NCI-H524 treated with DMSO at 0.1 percent for 48 hours (cell line): ENCODE results near the gene CARHSP1.
"Not testable (repeated sequence)": the region's sequence is repeated elsewhere in the genome, so short reads cannot be mapped to it uniquely, and the experiment has no call there.

Experiments
- DNase-seq: peaks from one replicate; lab custom pipeline; 2025; lab: John Stamatoyannopoulos, UW

The CARHSP1 gene

DNA sequence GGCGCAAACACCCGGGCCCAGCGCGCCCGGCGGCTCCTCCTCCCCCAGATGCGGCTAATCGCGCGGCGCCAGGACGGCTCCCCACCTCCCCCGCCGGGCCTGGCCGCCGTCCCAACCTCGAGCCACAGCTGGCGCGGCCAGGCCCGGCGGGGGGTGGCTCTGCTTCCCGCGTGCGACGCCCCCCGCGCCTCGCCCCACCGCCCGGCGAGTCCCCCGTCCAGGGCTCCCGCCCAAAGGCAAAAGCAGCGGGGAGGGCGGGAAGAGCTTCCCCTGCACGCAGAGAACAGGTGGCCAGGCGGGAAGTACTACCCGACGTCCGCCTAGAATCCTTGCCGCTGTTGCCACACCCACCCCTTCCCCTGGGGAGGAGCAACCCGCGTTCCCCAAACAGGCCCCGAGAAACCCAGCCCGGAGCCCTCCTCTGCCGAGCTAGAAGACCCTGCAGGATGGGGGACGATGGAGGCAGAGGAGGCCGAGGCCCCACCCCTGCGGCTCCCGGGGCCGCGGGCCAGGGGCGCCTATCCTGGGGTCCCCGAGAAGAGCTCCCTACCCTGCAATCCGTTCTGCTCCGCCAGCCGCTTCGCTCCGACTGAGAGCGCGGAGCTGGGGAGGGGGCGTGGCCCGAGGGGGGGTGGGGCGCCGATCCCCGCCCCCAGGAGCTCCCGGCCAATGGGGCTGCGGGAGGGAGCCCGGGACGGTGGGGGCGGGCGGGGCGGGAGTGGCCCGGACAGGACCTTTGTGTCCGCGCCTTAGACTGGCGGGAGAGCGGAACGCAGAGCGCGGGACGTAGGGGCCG is at the start of gene CARHSP1:
TSS of gene CARHSP1 (minus strand) at position 591 of the 796 bp plus-strand sequence. CDS start 9,678 bp downstream, outside the sequence.
- DNase-seq, result peak; percentile 78

DNA sequence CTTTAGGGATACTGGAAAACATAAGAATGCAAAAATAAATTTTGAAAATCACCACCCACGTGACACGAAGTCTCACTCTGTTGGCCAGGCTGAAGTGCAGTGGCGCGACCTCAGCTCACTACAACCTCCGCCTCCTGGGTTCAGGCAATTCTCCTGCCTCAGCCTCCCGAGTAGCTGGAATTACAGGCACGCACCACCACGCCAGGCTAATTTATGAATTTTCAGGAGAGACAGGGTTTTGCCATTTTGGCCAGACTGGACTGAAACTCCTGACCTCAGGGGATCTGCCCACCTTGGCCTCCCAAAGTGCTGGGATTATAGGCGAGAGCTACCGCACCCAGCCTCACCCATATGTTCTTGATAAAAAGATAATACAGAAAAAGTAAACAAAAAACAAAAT is 48.5 kb upstream of the CARHSP1 start:
- not testable (repeated sequence) for DNase-seq

DNA sequence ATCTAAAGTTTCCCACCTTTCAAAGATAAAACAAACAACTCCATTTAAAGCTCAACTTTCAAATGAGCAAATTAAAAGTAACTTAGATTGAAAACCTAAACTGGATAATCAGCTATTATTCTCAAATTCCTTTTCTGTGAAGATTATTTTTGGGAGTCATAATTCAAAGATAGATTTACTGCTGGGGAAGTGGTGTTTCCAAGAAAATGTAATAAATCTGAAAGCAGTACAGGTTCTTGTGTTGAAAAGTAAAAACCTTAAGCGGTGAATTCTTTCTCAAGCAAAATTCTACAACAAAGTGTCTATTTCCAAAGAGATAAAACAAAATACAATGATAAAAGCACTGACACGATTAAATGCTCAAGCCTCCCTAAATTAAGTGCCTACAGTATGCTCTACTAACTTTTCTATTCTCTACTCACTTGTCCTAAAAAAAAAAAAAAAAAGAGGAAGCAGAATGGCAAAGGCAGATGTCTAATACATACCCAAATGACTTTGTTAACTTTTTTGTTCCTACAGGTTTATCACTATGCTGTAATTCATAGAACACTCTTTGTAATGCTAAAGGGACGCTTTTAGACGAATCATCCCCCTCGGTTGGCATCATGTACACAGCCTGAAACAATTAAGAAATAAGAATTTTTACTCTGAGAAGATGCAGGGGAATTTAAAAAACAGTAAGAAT is 47.9 kb upstream of the CARHSP1 start:
- no peak for DNase-seq

DNA sequence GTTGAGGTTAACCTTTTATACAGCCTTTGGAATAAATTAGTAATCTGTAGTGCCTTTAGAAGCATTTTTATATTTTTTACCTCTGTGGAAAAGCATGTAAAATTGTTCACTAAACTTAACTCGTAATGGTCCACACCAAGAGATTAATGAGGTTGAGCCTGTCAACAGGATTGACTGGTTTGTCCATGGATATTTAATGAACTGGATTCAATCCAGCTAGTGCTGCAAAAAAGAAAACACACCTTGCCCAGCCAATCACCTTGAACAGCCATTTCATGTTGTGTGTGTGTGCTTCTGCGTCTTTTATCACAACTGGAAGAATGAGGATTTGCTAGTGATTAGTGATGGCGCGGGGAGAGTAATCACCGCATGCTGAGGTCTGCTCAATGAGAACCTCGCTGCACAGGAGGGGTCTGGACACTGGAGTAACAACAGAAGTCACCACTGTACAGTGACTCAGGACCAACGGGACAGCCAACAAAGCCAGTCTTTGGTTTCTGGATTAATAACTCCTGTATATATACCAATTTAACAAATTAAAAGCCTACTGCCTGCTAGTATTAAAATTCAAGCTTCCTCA is 47.0 kb upstream of the CARHSP1 start:
- DNase-seq, result no peak

DNA sequence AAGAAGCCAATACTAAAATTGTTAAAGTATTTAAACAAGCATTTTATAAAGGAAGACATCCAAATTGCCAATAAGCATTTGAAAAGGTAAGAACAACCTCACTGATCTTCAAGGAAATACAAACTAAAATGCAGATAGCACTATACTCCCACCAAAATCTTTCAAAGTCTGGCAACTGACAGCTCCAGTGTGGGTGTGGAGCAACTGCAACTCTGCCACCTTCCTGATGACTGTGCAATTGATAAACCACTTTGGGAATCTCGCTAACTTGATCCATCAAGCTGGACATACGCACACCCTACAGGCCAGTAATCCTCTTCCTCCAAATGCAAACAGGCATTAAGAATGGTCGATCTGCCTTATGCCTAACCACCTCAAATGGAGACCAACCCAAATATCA is 45.3 kb upstream of the CARHSP1 start:
- no peak for DNase-seq

DNA sequence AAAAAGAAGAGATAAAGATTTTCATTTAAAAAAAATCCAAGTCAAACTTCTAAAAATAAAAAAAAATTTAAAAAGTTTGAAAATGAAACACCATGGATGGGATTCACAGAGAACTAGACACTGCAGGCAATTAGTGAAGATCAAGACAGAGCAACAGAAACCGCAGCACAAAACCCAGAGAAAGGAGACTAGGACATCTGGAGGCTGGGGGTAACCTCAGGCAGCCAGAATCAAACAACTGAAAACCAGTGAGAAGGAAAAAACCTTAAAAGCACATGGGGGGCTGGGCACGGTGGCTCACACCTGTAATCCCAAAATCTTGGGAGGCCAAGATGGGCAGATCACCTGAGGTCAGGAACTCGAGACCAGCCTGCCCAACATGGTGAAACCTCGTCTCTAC is 44.0 kb upstream of the CARHSP1 start:
- DNase-seq, result no peak

DNA sequence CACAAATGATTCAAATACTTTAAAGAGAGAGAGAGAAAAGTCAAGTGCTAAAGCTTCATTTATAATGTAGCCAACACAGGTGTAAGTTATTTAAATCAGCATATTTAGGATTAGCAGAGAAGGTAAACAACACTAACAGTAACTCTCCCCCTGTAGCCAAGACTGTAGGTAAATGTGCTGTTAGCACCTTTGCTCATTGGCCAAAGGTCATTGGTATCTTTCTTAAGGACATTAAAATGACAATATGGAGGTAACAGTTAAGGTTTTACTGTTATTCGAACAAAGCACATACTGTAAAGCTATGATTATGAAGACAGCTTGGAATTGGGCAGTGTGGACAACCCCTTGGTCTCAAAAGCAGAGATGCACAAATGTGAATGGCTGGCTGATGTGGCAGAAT is 42.0 kb upstream of the CARHSP1 start:
- DNase-seq, result no peak

DNA sequence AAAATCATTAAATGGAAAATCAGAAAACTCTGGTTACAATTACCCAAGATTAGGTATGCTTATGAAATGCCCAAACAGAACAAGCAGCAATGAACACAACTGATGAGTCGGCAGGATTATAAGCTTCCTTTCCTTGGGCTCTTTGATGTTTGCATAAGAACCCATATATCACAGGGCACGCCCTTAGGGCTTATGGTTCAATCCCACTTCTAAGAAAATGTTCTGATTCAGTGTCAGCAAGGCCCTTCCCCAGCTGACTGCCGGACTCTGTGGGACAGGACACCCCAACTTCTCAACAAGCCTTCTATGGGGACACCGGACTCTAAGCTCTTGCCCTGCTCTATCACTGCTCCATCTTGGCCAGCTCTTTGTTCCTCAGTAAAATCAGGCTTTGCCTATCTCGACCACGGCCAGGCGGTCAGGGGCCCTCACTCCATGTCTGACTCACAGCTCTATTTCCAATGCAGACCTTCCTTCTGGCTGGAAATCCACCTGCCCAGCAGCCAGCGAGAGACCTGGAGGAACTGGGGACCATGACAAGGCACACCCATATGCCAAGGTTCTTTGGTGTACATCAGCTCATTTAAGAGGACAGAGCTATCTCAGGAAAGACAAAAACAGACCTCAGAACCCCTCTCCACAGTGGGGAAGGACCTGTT is 40.1 kb upstream of the CARHSP1 start:
- DNase-seq, result no peak

DNA sequence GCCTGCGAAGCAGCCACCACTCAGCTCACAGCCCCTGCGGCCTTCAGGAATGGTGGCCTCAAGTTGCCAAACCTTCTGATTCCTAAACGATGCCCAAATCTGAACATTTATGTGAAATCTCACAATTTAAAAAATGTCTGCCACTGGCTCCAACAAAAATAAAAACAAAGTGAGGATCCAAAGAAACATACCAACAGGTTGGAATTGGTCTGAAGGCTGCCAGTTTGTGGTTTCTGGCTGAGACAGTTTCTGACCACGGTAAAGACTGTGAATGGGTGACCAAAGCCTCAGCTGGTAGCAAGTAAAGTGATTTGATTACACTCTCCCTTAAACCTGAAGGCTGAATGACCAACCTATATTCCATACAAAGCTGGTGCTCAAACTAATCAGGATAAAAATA is 38.3 kb upstream of the CARHSP1 start:
- DNase-seq, result no peak

DNA sequence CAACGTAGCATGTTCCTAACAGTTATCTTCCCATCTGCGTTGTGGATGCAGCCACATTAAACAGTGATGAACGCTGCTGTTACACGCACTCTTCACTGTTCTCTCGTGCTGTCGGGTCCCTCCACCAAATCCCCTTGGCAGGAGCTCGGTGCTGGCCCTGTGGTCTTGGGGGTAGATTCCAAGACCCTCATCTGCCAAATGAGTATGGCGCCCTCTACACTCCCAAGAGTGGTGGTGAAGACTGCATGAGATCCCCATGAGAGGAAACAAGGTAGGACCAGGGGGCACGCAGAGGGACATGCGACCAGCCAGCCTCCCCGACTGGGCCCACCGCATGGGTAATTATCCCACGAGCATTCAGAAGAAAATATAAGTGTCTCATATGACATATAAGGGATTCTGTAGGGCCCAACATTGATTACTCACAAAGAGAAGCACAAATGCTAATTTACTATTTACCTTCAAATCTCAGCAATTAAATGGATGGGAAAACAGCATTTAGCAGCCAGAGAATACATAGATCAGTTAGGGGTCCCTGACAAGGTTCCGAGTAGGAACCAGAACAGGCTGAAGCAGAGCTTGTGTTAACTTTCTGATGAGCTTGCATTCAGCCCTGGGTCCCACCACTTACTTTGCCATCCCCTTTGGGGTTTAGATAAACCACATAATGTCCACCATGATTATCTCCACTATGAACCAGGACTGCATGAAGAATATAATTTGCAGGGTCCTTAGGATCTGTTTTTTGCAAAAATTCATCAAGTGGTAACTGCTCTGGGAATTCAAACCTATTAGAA is 37.2 kb upstream of the CARHSP1 start:
- no peak for DNase-seq

DNA sequence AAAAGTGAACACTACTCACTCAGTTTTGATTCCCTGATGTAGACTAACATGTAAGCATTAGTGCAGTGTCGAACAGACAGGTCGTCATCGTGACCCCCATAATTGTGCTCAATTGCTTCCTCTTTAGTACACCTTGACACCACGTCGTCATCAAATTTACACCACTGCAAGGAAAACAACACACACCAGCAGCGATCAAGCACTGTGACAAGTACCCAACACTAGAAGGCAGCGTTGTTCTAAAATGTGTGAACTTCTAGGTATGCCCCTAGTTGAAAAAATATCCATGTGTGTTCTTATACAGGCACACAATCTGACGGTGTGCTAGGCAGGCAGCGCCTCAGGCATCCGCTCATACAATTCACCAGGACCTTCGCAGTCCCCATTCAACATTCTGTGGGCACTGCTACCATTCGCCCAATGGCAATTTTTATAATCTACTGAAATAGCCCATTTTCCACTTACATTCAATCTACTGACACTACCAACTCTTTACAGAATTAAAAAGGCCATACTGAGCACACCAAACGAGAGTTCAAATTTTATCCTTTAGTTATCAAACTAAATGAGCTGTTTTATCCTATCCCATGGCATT is 36.5 kb upstream of the CARHSP1 start:
- DNase-seq, result peak; percentile 37

DNA sequence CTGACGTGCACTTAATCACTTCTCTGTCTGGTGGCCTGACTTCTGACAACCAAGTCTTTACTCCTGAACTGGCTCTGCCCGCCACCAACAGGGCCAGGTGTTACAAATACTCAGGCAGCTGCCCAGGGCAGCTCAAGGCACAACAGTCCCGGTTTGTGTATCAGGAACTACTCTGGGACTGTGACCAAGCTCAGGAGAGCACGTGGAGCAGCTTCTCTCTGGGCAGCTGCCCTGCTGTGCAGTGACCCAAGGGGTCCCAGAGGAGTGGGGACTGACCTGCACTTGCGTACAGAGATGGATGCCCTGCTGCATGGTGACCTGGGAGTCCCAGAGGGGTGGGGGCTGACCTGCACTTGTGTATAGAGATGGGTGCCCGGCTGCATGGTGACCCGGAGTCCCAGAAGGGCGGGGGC is 35.2 kb upstream of the CARHSP1 start:
- DNase-seq, result no peak

DNA sequence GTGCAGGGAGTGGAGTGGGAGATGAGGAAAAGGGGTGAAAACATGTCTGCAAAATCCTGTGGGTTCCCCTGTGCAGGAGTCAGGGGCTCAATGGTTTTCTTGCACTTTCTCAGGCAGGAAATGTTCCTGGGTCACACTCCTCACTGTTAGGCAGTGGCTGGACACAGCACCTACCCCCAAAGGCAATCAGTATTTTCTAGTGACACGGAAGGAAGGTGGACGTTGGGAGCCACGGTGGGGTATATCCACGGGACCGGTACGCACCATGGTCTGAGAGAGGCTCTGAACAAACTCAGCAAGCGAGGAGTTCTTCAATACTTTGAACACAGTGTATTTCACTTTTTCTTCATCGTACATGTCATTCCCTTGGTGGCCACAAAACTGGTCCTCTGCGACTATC is 34.2 kb upstream of the CARHSP1 start:
- no peak for DNase-seq

DNA sequence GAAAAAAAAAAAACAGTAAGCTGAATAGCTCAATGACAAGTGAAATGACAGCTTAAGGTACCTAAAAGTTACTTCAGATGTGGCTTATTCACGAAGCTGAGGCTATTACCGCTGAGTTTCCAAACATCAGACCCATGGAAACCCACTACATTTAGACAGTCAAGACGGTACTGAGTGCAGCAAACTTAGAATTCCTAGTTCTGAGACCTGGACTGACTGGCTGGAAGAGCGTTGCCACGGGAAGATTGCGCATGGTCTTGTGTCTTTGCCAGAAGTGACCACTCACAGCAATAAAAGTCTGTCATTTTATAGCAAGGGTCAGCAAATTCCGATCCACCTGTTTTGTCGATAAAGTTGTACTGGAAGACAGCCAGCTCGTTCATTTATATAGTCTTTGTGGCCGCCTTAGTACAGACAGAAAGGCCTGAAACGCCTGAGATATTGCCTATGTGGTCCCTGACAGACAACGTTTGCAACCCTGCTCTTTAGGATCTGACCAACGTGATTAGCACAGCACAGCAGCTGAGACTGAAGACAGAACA is 32.6 kb upstream of the CARHSP1 start:
- DNase-seq, result no peak

DNA sequence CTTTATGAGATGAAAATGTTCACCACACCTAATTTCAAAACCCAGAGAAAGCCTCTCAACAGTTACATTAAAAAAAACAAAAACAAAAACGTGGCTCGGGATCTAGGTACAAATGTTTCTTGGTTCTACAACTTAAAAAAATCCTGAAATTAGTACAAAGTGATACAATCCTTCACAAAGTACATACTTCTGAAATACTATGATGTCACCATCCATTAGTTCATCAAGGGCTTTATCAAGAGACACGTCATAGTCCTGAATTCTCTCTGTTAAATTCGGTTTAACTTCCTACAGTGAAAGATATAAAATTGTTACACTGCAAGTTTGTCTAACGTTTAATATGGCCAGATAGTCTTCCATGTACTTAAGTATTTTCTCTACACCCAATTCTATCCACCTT is 31.5 kb upstream of the CARHSP1 start:
- DNase-seq, result no peak

DNA sequence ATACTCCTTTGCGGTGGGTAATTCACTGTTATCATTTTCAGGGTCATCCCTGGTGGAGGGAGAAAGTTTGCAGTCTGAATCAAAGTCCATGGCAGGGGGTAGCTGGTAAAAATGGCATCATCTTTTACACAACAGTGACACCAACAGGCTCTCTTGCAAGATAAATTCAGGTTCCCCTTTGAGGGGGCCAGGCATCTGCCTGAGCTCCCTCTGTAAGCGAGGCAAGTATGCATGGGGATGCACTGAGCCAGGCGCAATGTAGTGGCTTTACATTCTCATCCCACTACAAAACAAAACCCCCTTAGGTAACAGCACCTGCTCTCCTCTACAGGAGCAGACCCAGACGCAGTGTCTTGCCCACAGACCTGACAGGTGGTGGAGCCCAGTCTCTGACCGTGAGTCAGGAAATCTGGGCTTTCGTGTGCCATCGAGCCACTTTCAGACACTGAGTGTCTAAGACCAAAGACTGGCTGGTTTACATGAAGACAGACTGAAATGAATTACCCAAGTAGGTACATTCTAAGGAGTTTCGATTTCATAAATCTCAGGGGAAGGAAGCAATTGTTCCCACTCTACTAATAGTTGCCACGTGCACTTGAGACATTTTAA is 31.0 kb upstream of the CARHSP1 start:
- DNase-seq, result no peak

DNA sequence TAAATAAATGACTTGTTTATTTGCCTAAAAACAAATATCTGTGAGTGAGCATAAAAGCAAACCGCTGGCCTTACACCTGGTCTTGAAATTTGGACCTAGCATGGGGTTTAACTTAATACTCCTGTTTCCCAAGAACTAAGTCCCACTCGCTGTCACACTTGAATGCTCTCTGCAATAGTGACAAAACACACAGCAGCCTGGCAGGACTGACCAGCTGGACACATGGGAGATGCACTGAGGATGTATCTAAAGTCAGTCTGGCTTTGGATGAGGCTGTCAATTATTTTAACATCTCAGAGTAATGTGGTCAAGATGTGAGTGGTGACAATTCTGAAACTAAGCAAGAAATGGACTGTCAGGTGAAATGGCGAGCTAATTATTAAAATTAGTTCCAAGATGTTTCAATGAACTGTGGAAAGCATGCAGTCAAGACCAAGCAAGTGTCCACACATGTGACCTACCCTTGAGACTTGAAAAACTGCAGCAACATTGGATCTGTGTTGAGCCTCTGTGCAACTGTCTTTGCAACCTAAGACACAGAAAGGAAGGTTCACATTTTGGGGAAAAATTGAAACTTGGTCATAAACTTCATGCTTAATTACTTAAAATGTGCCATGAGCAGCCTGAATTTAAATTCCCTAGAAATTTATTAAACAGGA is 30.0 kb upstream of the CARHSP1 start:
- no peak for DNase-seq

DNA sequence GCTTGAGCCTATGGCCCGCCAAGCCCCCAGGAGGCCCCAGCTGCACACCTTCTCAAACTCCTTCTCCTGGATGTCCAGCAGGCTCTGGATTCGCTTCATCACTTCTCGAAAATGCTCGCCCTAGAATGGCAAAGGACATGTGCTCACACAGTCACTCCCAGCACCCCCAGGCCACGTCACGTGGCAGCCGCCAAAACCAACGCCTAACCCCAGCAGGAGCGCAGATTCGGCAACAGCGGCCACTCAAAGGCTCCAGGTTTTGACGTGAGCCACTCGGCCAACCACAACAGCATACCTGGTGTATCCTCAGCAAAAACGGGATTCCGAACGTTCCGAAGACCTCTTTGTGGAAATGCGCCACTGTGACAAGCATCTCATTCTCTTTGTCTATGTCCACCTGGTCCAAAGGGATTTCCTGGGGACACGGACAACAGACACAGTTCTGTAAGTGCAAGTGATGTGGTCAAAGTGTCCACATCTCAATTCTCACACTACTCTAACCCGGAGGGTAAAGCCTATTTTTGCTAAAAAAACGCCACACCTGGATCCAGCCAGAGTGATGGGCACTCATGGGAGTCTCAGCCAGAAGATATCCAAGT is 26.0 kb upstream of the CARHSP1 start:
- no peak for DNase-seq

DNA sequence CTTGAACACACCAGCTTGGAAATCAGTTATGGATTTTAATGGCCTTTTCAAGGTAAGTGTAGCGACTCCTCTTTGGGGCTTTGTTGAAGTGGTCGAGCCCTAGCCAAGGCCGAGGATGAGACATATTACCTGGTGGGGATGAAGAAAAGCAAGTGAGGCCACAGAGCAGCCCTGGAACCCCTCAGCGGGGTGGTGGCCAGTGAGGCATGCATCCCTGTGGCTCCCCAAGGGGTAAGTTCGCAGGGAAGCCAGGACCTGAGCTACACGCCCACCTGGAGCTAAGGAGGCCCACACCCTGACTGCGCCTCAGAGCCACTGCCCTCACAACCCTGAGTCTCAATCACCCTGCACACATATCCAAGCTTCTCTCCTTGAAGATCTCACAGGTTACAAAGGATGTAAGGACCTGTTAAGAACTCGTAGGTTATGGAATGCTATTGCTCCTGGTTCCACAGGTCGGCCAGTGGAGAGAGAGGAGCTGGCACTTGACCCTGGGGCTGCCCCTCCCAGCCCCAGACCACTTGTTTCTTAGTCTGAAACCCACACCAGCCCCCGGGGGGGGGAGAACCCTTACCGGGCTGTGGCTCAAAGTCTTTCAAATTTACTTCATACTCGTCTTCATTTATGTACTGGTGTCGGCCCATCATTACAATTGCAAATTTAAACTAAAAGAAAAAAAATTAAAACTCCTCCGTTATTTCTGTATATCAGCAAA is 25.3 kb upstream of the CARHSP1 start:
- DNase-seq, result no peak
